ENCODE results near the gene FAM170B. TPM values are rescaled to one million over a fixed set of nuclear protein-coding genes. Genes with fewer than 3 reads are reported as not detected.

Gene FAM170B
- total RNA-seq = not detected

DNA sequence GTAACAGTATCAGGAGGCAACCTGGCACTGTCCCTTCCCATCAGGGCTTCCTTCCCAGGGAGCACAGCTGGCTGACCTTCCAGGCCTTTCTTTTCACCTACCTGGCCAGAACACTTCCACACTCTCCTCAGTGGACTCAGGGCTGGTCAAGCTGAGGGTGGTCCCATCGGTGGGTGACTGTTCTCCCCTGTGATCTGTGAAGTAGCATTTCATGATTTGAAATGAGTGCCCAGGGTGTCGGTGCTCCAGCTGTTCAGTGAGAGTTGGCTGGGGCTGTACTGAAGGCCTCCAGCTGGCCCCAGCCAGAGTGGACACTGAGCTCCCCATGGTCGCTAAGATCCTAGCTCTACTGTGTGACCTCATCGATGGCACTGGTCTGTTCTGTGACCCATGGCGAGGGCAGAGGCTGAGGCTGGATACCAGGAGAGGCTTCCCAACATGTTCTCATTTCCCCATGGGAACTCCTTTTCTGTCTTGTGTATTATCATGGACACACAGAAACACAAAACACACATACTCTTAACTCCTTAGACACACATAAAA lies at the start of gene FAM170B:
FAM170B (minus strand) TSS at position 316 of the 543 bp plus-strand sequence; CDS start at position 213, 103 bp downstream.
- Histone ChIP-seq H3K27ac (peak within 1 kb of the TSS; percentile 69), H3K36me3 (no peaks in the 10 kb centered on the region), H3K9me3 (no peaks in the 10 kb centered on the region), H3K27me3 (no peaks in the 10 kb centered on the region), H3K4me3 (no peak within 1 kb of the TSS), H3K4me1 (peaks cover 17% of the 10 kb centered on the region)
- DNase-seq (ENCODE audit: extremely low spot score in 2 of 2) = no peak
- TF ChIP-seq POLR2A (IDR thresholded peaks at IDR 0.05) (no peak), POLR2AphosphoS5 (IDR thresholded peaks at IDR 0.05; ENCODE audit: insufficient read depth in 1 of 2, low read depth in 1 of 2) (no peak)
- TF ChIP-seq, protein P1, sequence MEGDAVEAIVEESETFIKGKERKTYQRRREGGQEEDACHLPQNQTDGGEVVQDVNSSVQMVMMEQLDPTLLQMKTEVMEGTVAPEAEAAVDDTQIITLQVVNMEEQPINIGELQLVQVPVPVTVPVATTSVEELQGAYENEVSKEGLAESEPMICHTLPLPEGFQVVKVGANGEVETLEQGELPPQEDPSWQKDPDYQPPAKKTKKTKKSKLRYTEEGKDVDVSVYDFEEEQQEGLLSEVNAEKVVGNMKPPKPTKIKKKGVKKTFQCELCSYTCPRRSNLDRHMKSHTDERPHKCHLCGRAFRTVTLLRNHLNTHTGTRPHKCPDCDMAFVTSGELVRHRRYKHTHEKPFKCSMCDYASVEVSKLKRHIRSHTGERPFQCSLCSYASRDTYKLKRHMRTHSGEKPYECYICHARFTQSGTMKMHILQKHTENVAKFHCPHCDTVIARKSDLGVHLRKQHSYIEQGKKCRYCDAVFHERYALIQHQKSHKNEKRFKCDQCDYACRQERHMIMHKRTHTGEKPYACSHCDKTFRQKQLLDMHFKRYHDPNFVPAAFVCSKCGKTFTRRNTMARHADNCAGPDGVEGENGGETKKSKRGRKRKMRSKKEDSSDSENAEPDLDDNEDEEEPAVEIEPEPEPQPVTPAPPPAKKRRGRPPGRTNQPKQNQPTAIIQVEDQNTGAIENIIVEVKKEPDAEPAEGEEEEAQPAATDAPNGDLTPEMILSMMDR (IDR thresholded peaks at IDR 0.05) = no peak
- intact Hi-C loops (cut with DNase I) = no loop called here

DNA sequence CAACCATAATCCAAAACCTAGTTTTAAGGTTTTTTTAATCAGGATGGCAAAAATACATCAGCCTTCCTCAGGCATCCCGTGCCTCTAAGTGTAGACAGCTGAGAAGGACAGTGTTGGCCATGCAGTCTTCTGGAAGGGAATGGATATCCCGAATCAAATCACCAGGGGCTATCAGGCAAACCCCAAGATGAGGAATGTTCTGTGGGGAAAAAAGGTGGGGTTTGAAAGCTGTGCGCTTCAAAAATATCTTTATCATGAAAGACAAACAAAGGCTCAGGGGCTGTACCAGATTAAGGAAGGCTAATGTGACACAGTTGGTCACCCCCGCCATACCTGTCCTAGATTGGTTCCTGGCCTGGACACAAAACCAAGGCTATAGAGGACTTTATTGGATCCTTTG lies 49.0 kb upstream of the FAM170B start:
- Histone ChIP-seq H3K27ac (no peak overlapping the region), H3K4me1 (peaks cover 5% of the 10 kb centered on the region), H3K4me3 (no peak overlapping the region), H3K9me3 (no peaks in the 10 kb centered on the region), H3K36me3 (no peaks in the 10 kb centered on the region), H3K27me3 (no peaks in the 10 kb centered on the region)
- DNase-seq (ENCODE audit: extremely low spot score in 2 of 2) = no peak
- intact Hi-C loops (cut with DNase I) = no loop called here
- TF ChIP-seq, protein P1 (IDR thresholded peaks at IDR 0.05) = no peak
- TF ChIP-seq POLR2A (IDR thresholded peaks at IDR 0.05) (no peak), POLR2AphosphoS5 (IDR thresholded peaks at IDR 0.05; ENCODE audit: insufficient read depth in 1 of 2, low read depth in 1 of 2) (no peak)

- Histone ChIP-seq H3K4me3 (no peak overlapping the region), H3K4me1 (peaks cover 14% of the 10 kb centered on the region), H3K27me3 (no peaks in the 10 kb centered on the region), H3K9me3 (no peaks in the 10 kb centered on the region), H3K27ac (no peak overlapping the region), H3K36me3 (no peaks in the 10 kb centered on the region)
- intact Hi-C loops (cut with DNase I) = no loop called here
- DNase-seq (ENCODE audit: extremely low spot score in 2 of 2) = no peak
- TF ChIP-seq, protein P1 (IDR thresholded peaks at IDR 0.05) = no peak
- TF ChIP-seq POLR2AphosphoS5 (IDR thresholded peaks at IDR 0.05; ENCODE audit: insufficient read depth in 1 of 2, low read depth in 1 of 2) (no peak), POLR2A (IDR thresholded peaks at IDR 0.05) (no peak)
Measured at GRCh38 chr10:49180444-49180860, 46.6 kb upstream of the FAM170B start.

- Histone ChIP-seq H3K4me1 (peaks cover 14% of the 10 kb centered on the region), H3K9me3 (no peaks in the 10 kb centered on the region), H3K36me3 (no peaks in the 10 kb centered on the region), H3K4me3 (no peak overlapping the region), H3K27me3 (no peaks in the 10 kb centered on the region), H3K27ac (no peak overlapping the region)
- peak in 1 of 2 donors; percentile 83 for DNase-seq (ENCODE audit: extremely low spot score in 2 of 2)
- intact Hi-C loops (cut with DNase I) = no loop called here
- TF ChIP-seq POLR2A (IDR thresholded peaks at IDR 0.05) (no peak), POLR2AphosphoS5 (IDR thresholded peaks at IDR 0.05; ENCODE audit: insufficient read depth in 1 of 2, low read depth in 1 of 2) (no peak)
- TF ChIP-seq, protein P1 (IDR thresholded peaks at IDR 0.05) = no peak
Measured at GRCh38 chr10:49179699-49180443, 46.0 kb upstream of the FAM170B start.

All from vagina (tissue), 2 donors.